Astrocyte of the spinal cord (primary cell): ENCODE measurements around the gene COL9A3.

Experiments
- DNase-seq: peaks from one replicate; pipeline ENCODE4 v3.0.0; 2011; ENCODE audit warnings: low read depth, low spot score
- H3K4me3 ChIP-seq: 2 replicates; pipeline ENCODE4 v1.5.1; 2011; ENCODE audit warnings: low read depth, mild to moderate bottlenecking, low read length, moderate library complexity
- in situ Hi-C: cut with HindIII; loops from 2 replicates; pipeline ENCODE4 v1.10.0; 2017; ENCODE audit warnings: low sequenced_read_pairs
- TF ChIP-seq, protein P1 (sequence below): IDR thresholded peaks from 2 replicates; pipeline ENCODE4 v1.5.1; 2012; ENCODE audit warnings: low read depth, mild to moderate bottlenecking, low read length, inconsistent platforms

The COL9A3 gene

DNA sequence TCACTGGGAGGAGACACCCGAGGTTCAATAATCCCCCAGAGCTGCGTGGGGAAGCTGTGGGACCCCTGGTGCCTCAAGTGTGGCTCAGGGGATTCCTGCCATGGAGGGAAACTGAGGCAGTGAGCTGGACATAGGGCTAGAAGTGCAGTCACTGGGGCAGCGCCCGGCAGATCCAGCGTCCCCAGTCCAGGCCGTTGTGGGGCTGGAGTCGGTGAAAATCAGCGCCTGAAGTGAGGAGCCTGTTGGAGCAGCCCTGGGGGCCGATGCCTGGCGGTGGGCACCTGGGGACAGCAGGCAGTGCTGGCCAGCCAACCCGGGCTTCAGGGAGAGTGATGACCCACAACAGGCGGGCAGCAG, 2.2 kb upstream of the COL9A3 start:
- TF ChIP-seq, protein P1, sequence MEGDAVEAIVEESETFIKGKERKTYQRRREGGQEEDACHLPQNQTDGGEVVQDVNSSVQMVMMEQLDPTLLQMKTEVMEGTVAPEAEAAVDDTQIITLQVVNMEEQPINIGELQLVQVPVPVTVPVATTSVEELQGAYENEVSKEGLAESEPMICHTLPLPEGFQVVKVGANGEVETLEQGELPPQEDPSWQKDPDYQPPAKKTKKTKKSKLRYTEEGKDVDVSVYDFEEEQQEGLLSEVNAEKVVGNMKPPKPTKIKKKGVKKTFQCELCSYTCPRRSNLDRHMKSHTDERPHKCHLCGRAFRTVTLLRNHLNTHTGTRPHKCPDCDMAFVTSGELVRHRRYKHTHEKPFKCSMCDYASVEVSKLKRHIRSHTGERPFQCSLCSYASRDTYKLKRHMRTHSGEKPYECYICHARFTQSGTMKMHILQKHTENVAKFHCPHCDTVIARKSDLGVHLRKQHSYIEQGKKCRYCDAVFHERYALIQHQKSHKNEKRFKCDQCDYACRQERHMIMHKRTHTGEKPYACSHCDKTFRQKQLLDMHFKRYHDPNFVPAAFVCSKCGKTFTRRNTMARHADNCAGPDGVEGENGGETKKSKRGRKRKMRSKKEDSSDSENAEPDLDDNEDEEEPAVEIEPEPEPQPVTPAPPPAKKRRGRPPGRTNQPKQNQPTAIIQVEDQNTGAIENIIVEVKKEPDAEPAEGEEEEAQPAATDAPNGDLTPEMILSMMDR = no peak
- no peak overlapping the region for H3K4me3 ChIP-seq
- DNase-seq = no peak
- in situ Hi-C loops = no loop called here

DNA sequence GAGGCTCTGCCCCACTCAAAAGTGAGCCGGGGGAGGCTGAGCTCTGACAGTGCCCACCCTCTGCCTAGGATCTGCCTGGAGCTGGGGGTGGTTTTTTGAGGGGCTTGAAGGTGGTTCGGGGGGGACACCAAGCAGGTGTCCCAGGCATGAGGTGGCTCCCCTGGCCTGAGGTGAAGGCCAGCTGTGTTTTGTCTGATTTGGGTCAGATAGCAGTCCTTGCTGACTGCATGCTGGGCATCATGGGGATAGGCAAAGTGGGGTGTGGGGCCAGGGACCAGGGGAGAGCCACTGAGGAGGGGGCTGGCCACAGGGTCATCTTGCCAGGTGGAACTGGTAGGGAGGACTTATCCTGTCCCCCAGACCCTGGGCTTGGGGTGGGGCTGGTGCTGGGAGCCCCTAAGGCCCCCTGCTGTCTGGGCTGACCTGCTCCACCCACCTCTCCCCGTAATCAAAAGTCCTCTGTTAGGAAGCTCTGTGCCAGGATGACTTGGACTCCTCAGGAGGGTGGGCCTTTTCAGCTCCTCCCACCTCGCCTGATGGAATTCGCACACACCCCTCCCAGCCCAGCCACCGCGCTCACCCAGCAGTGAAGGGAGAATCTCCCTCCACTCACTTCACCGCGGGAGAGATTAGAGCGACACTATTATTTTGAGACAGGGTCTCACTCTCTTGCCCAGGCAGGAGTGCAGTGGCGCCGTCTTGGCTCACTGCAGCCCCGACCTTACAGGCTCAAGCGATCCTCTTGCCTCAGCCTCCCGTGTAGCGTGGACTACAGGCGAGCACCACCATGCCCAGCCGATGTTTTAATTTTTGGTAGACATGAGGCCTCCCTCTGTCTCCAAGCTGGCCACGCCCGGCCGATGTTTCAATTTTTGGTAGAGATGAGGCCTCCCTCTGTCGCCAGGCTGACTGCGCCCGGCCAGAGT, 1.5 kb upstream of the COL9A3 start:
- no peak overlapping the region for H3K4me3 ChIP-seq
- TF ChIP-seq, protein P1 = no peak
- in situ Hi-C loops = no loop called here
- no peak for DNase-seq

DNA sequence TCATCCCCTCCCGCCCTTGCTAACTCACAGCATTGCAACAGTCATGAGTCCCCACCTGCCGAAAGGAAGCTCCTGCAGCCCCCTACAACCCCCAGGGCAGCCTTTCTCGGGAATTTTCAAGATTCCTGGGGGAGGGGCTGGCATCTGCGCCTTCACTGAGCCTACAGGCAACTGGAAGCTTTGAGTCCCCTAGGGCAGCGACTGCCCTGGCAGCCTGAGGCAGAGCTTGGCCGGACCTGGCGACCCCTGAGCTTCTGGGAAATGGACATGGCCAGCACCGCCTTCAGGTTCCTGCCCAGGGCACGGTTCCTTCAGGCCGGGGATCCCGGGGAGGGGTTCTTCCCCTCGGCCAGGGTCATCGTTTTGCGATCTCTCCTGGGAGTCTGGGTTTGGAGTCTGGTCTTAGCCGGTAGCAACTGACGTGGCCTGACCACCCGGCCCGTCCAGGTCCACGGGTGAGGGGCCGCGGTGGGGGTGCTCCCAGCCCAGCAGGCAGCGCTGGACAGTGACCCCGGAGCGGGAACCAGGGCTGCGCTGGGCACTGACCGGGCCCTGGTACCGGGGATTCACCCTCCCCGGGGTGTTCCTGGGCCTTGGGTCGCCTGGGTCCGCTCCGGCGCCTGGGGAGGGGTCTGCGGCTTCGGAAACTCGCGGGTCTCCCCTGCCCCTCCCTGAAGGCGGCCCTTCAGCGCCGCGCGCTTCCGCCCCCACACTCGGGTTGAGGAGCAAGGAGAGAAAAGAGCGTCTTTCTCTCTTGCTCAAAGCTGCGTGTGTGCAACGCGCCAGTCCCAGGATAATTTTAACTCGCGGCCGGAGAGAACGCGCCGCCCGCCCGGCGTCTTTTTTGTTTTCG, 593 bp upstream of the COL9A3 start:
- TF ChIP-seq, protein P1 = no peak
- in situ Hi-C loops = no loop called here
- no peak overlapping the region for H3K4me3 ChIP-seq
- DNase-seq = no peak

DNA sequence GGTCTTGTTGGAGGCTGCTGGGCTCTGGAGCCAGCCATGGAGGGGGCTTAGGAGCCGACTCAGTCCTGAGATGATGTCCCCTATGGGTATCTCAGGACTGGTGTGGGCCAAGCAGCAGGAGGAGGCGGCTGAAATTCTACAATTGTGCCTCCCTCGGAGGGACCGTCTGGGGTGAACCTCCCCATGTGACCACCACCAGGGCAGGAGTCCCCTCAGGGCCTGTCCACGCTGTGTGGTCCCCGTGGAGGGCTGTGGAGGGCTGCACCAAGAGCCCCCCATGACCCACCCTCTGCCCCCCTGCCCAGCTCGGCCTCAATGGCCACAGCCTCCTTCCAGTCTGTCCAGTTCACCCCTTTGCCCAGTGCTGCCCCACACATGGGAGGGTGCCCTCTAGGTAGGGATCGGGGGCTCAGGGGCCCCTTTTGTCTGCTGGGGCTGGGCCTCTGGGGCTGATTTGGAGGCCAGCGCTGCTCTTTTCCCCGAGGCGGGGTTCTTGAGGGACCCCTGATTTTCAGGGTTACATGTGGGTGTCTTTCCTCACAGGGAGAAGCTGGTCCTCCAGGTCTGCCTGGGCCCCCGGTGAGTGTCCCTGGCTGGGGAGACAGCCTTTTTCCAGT, 1.2 kb downstream of the COL9A3 start:
- TF ChIP-seq, protein P1 = no peak
- DNase-seq = no peak
- no peak overlapping the region for H3K4me3 ChIP-seq
- in situ Hi-C loops = no loop called here

DNA sequence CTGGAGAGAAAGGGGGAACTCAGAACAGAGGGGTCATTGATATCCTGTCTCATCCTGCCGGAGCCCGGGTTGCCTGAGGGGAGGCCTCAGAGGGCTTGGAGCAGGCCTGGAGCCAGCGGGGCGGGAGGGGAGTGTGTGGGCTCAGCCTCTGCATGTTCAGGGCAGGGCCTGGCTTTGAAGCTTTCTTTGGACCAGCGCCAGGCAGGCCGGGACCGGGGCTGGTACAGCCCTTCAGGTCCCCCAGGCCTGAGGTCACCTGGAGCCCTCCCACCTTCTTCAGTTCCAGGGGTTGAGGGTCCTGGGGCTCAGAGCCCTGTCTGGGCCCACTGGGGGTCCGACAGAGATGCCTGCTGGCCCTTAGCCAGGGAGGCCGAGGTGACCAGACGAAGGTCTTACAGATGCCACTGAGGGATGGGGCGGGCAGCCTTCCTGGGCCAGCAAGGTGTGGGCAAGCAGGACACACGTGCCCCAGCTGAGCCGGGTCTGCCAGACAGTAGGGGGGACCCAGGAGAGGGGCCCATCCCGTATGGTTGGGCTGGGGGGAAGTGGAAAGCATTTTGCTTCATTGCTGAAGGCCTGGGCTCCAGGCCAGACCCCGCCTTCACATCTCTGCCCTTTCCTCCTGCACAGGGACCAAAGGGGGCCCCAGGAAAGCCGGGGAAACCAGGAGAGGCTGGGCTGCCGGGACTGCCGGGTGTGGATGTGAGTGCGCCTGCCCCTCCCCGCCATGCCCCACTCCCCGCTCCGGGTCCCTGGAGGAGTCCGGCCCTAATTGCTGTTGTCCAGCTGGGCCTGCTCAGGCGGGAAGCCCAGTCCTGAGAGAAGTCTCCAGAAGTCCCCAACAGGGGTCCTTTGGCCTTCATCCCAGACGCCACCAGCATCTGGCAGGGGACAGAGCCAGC, 2.0 kb downstream of the COL9A3 start:
- DNase-seq = peak; percentile 36
- in situ Hi-C loops = no loop called here
- no peak overlapping the region for H3K4me3 ChIP-seq
- TF ChIP-seq, protein P1 = no peak
